Measurements from ENCODE around the gene MED27. TPM values are rescaled to one million over a fixed set of nuclear protein-coding genes. Genes with fewer than 3 reads are reported as not detected.
A peak's percentile ranks its signal among the peaks of the same experiment; 100 is the strongest.

The MED27 gene
- total and polyA plus RNA-seq, 5 donors from 2014 or later = 28.7 to 58.5 (median 45.9) TPM

- ATAC-seq (ENCODE audit: low read depth in 2 of 2) (no peak), DNase-seq (no peak)
- no peak overlapping the region for H3K4me3 ChIP-seq (ENCODE audit: low read depth, low read length)
- Mint-ChIP-seq H3K27ac (no peak overlapping the region), H3K27me3 (no peaks in the 10 kb centered on the region), H3K9me3 (peaks cover 0 to 1% (median 0%) of the 10 kb centered on the region in 7 donors), H3K4me1 (peaks cover 0 to 11% (median 5%) of the 10 kb centered on the region in 4 donors), H3K36me3 (peaks cover 19% of the 10 kb centered on the region), H3K4me3 (no peak overlapping the region)
- H3K27me3 ChIP-seq (ENCODE audit: control insufficient read depth, insufficient read depth, low read length) = no peaks in the 10 kb centered on the region
- H3K36me3 ChIP-seq (ENCODE audit: control insufficient read depth, insufficient read depth, low read length) = no peaks in the 10 kb centered on the region
- no peak overlapping the region for H3K27ac ChIP-seq (ENCODE audit: insufficient read depth, low read length, poor library complexity, severe bottlenecking)
- no peaks in the 10 kb centered on the region for H3K9me3 ChIP-seq (ENCODE audit: control insufficient read depth in 2 of 2, low read length in 2 of 2)
- no peaks in the 10 kb centered on the region for H3K4me1 ChIP-seq (ENCODE audit: control insufficient read depth, insufficient read depth, low read length, poor library complexity, severe bottlenecking)
These were observed 198.7 kb downstream of the MED27 start for GRCh38 chr9:131880833-131881583.

DNA sequence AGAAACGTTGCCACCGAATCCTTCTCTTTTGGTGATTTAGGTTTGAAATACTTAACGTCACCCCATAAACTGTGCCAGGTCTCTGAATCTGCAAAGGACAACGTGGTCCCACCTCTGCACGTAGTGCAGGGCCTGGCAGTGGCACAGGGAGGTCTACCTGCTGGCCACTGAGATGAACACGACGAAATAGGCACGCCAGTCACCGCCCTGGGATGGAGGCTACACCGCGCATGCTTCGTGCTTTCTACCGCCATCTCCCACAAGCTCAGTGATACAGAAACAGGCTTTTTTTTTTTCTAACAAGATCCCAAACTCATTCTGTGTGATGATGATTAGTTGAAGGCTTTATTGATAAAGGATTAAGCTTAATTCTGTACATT lies 199.8 kb downstream of the MED27 start:
- ATAC-seq (ENCODE audit: low read depth in 2 of 2) (no peak), DNase-seq (no peak)
- Histone ChIP-seq H3K36me3 (ENCODE audit: control insufficient read depth, insufficient read depth, low read length) (no peaks in the 10 kb centered on the region), H3K4me3 (ENCODE audit: low read depth, low read length) (no peak overlapping the region), H3K9me3 (ENCODE audit: control insufficient read depth in 2 of 2, low read length in 2 of 2) (no peaks in the 10 kb centered on the region), H3K27me3 (ENCODE audit: control insufficient read depth, insufficient read depth, low read length) (no peaks in the 10 kb centered on the region), H3K4me1 (ENCODE audit: control insufficient read depth, insufficient read depth, low read length, poor library complexity, severe bottlenecking) (no peaks in the 10 kb centered on the region), H3K27ac (ENCODE audit: insufficient read depth, low read length, poor library complexity, severe bottlenecking) (no peak overlapping the region)
- Mint-ChIP-seq H3K9me3 (peaks cover 0 to 1% (median 0%) of the 10 kb centered on the region in 7 donors), H3K4me1 (peaks cover 0 to 11% (median 5%) of the 10 kb centered on the region in 4 donors), H3K4me3 (no peak overlapping the region), H3K27me3 (no peaks in the 10 kb centered on the region), H3K27ac (peak overlapping the region in 1 of 3 donors; percentile 35), H3K36me3 (peaks cover 19% of the 10 kb centered on the region)

DNA sequence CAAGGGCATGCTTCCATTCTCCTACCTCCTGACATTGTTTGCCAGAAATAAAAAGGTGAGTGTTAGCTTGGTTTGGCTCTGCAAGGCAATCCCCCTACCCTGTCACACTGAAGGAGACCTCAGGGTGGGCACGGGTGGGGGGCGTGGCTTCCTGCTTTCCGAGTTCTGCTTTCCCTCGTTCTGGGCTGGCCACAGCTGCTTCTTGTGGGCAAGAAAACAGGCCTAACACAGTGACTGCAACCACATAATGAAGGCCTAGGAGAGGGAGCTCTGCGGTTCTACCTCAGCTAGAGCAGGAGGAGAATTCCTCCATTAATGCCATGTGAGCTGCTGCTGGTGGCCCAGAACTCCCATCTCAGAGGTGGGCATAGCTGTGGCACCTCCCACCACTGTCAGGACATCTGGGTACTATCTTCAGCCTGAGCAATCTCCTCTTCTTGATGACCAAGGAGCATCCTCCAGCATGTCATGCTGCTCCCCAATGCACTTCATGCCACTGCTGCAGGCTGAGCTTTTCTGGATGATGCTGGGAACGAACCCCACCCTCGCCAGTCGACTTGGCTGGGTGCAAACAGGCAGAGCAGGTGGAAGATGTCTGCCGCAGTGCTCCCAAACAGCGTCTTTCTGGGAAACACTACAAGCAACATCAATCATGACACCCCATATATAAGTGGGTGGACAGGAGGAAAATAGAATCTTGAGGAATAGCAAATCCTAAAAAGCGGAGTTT lies 200.3 kb downstream of the MED27 start:
- H3K27ac Mint-ChIP-seq = peak overlapping the region in 1 of 3 donors; percentile 35
- no peaks in the 10 kb centered on the region for H3K4me1 ChIP-seq (ENCODE audit: control insufficient read depth, insufficient read depth, low read length, poor library complexity, severe bottlenecking)

GRCh38 chr9:131876486-131876885 lies 203.2 kb downstream of the MED27 start:
- Mint-ChIP-seq H3K36me3 (peaks cover 9% of the 10 kb centered on the region), H3K4me3 (no peak overlapping the region), H3K27ac (no peak overlapping the region), H3K27me3 (no peaks in the 10 kb centered on the region), H3K9me3 (no peaks in the 10 kb centered on the region), H3K4me1 (peaks cover 0 to 9% (median 4%) of the 10 kb centered on the region in 4 donors)
- DNase-seq (no peak), ATAC-seq (ENCODE audit: low read depth in 2 of 2) (no peak)
- H3K9me3 ChIP-seq (ENCODE audit: control insufficient read depth in 2 of 2, low read length in 2 of 2) = no peaks in the 10 kb centered on the region
- no peaks in the 10 kb centered on the region for H3K4me1 ChIP-seq (ENCODE audit: control insufficient read depth, insufficient read depth, low read length, poor library complexity, severe bottlenecking)
- no peak overlapping the region for H3K4me3 ChIP-seq (ENCODE audit: low read depth, low read length)
- H3K36me3 ChIP-seq (ENCODE audit: control insufficient read depth, insufficient read depth, low read length) = peaks cover 3% of the 10 kb centered on the region
- no peak overlapping the region for H3K27ac ChIP-seq (ENCODE audit: insufficient read depth, low read length, poor library complexity, severe bottlenecking)
- no peaks in the 10 kb centered on the region for H3K27me3 ChIP-seq (ENCODE audit: control insufficient read depth, insufficient read depth, low read length)

More for the DNA sequence above, 200.3 kb downstream of the MED27 start:
- no peak for DNase-seq
- Histone ChIP-seq H3K9me3 (ENCODE audit: control insufficient read depth in 2 of 2, low read length in 2 of 2) (no peaks in the 10 kb centered on the region), H3K27ac (ENCODE audit: insufficient read depth, low read length, poor library complexity, severe bottlenecking) (no peak overlapping the region), H3K36me3 (ENCODE audit: control insufficient read depth, insufficient read depth, low read length) (no peaks in the 10 kb centered on the region), H3K4me3 (ENCODE audit: low read depth, low read length) (no peak overlapping the region), H3K27me3 (ENCODE audit: control insufficient read depth, insufficient read depth, low read length) (no peaks in the 10 kb centered on the region)
- H3K27me3 Mint-ChIP-seq = no peaks in the 10 kb centered on the region
- no peaks in the 10 kb centered on the region for H3K9me3 Mint-ChIP-seq
- H3K36me3 Mint-ChIP-seq = peaks cover 19% of the 10 kb centered on the region
- no peak overlapping the region for H3K4me3 Mint-ChIP-seq
- peaks cover 0 to 11% (median 5%) of the 10 kb centered on the region in 4 donors for H3K4me1 Mint-ChIP-seq
- ATAC-seq (ENCODE audit: low read depth in 2 of 2) = no peak

DNA sequence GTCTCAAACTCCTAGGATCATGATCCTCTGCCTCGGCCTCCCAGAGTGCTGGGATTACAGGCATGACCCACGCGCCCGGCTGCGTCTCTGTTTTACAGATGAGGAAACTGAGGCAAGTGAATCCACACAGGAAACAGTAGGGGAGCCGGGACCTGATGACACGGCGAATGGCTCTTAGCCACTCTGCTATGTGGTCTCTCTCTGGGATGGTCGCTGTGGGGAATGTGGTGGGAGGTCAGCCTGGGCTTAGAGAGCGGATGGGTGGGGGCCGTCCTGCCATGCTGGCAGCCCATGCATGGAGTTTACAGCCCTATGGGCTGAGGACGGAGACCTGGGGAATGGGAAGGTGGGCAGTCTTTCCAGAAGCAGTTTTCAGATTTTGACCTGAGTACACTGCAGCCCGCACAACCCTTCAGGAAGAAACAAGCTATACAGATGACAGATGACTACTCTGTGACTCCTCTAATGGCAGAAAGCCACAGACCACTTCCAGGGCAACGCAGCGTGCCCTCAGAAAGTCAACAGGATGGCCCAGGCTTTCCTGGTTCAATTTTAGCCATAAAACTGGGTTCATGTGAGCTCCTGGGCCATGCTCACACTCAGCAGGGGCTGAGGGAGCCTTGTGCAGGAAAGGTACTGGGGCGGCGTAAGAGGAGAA lies 203.7 kb downstream of the MED27 start:
- DNase-seq (peak in 1 of 3 donors; percentile 22), ATAC-seq (ENCODE audit: low read depth in 2 of 2) (no peak)
- Mint-ChIP-seq H3K4me3 (no peak overlapping the region), H3K27ac (no peak overlapping the region), H3K36me3 (peaks cover 9% of the 10 kb centered on the region), H3K4me1 (peaks cover 0 to 8% (median 2%) of the 10 kb centered on the region in 4 donors), H3K9me3 (no peaks in the 10 kb centered on the region), H3K27me3 (no peaks in the 10 kb centered on the region)
- peaks cover 3% of the 10 kb centered on the region for H3K36me3 ChIP-seq (ENCODE audit: control insufficient read depth, insufficient read depth, low read length)
- no peak overlapping the region for H3K27ac ChIP-seq (ENCODE audit: insufficient read depth, low read length, poor library complexity, severe bottlenecking)
- H3K27me3 ChIP-seq (ENCODE audit: control insufficient read depth, insufficient read depth, low read length) = no peaks in the 10 kb centered on the region
- no peaks in the 10 kb centered on the region for H3K9me3 ChIP-seq (ENCODE audit: control insufficient read depth in 2 of 2, low read length in 2 of 2)
- H3K4me3 ChIP-seq (ENCODE audit: low read depth, low read length) = no peak overlapping the region
- no peaks in the 10 kb centered on the region for H3K4me1 ChIP-seq (ENCODE audit: control insufficient read depth, insufficient read depth, low read length, poor library complexity, severe bottlenecking)

DNA sequence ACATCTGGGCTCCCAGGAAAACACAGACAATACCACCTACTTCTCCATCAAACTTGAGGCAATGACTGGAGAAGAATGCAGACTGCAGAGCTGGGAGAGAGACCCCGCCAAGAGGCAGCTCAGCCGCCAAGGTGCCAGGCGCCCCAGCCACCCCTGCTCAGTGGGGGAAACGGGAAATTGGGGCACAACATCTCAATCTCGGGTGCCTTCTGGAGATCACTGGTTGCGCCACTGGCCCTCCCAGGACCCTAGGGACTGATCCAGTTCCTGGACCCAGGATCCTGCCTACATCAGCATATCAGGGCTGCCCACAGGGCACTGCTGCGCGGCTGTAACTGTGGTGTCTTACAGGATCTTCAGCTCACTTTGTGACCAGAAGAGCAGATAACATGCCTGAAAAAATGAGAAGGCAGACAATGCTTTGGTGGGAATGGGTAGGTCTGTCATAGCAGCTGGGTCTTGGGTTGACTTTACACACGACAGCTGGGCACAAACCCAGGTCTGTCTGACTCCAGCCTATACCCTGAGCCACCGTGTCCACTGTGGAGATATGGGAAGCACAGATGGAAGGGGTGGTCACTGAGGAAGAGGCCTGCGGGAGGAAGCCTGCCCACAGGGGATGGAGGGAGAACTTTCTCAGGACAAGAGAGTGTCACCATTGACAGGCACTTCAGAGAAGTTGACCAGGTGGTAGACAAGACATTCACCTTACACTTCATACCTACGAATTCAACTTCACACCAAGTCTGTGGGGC lies 204.6 kb downstream of the MED27 start:
- Mint-ChIP-seq H3K36me3 (peaks cover 9% of the 10 kb centered on the region), H3K27ac (peak overlapping the region in 1 of 3 donors; percentile 81), H3K9me3 (no peaks in the 10 kb centered on the region), H3K4me3 (no peak overlapping the region), H3K4me1 (peaks cover 0 to 3% (median 0%) of the 10 kb centered on the region in 4 donors), H3K27me3 (no peaks in the 10 kb centered on the region)
- DNase-seq (no peak), ATAC-seq (ENCODE audit: low read depth in 2 of 2) (no peak)
- no peak overlapping the region for H3K4me3 ChIP-seq (ENCODE audit: low read depth, low read length)
- H3K9me3 ChIP-seq (ENCODE audit: control insufficient read depth in 2 of 2, low read length in 2 of 2) = no peaks in the 10 kb centered on the region
- H3K36me3 ChIP-seq (ENCODE audit: control insufficient read depth, insufficient read depth, low read length) = peaks cover 3% of the 10 kb centered on the region
- no peaks in the 10 kb centered on the region for H3K27me3 ChIP-seq (ENCODE audit: control insufficient read depth, insufficient read depth, low read length)
- H3K4me1 ChIP-seq (ENCODE audit: control insufficient read depth, insufficient read depth, low read length, poor library complexity, severe bottlenecking) = no peaks in the 10 kb centered on the region
- no peak overlapping the region for H3K27ac ChIP-seq (ENCODE audit: insufficient read depth, low read length, poor library complexity, severe bottlenecking)

GRCh38 chr9:131874447-131874846 lies 205.2 kb downstream of the MED27 start:
- Mint-ChIP-seq H3K27ac (no peak overlapping the region), H3K9me3 (no peaks in the 10 kb centered on the region)
- no peaks in the 10 kb centered on the region for H3K9me3 ChIP-seq (ENCODE audit: control insufficient read depth in 2 of 2, low read length in 2 of 2)

More at GRCh38 chr9:131874447-131874846, 205.2 kb downstream of the MED27 start:
- no peaks in the 10 kb centered on the region for H3K27me3 ChIP-seq (ENCODE audit: control insufficient read depth, insufficient read depth, low read length)
- DNase-seq = no peak
- Mint-ChIP-seq H3K4me3 (no peak overlapping the region), H3K36me3 (peaks cover 9% of the 10 kb centered on the region), H3K27me3 (no peaks in the 10 kb centered on the region), H3K4me1 (peaks cover 0 to 3% (median 0%) of the 10 kb centered on the region in 4 donors)
- peaks cover 3% of the 10 kb centered on the region for H3K36me3 ChIP-seq (ENCODE audit: control insufficient read depth, insufficient read depth, low read length)
- H3K4me3 ChIP-seq (ENCODE audit: low read depth, low read length) = no peak overlapping the region
- no peak overlapping the region for H3K27ac ChIP-seq (ENCODE audit: insufficient read depth, low read length, poor library complexity, severe bottlenecking)
- no peaks in the 10 kb centered on the region for H3K4me1 ChIP-seq (ENCODE audit: control insufficient read depth, insufficient read depth, low read length, poor library complexity, severe bottlenecking)
- no peak for ATAC-seq (ENCODE audit: low read depth in 2 of 2)

Measured in CD4-positive, CD25-positive, alpha-beta regulatory T cell (primary cell).